GM18511 (cell line): ENCODE results near the gene AMDHD2.

Source experiments
- ATAC-seq: cut with Tn5 transposase; IDR thresholded peaks from one replicate; pipeline ENCODE4 v1.9.1; 2021; ENCODE audit warnings: mild to moderate bottlenecking, moderate library complexity; ENCODE audit not compliant: unreplicated experiment

AMDHD2 gene

DNA sequence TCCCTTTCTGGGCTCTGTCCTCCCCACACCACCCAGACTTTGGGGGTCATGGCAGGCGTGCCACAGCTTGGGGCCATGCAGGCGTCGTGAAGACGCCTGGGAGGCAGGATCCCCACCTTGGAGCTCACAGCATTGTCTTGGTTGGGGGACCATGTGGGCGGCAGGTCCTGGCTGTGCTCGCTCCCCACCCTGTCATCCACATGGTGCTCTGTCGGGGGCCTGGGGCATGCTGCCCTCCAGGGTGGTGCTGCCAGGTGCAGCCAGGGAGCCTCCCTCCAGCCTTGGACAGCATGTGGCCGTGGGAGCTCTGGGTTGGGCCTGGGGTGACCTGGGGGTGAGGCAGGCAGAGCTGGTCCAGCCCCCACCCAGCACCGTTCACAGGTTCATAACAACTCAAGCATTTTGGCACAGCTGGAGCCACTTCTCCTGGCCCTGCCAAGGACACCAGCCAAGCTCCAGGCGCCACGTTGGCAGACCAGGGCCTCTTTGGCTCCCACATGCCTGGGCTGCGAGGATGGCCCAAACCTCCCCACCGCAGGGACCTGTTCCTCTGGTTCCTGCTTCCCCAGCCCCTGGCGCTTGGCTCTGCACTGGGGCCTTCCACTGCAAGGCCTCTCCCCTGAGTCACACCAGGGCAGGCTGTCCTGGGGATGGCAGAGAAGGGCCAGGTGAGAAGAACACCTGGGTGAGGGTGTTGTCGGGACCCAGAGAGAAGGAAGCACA, 21.5 kb upstream of the AMDHD2 start:
- no peak for ATAC-seq

DNA sequence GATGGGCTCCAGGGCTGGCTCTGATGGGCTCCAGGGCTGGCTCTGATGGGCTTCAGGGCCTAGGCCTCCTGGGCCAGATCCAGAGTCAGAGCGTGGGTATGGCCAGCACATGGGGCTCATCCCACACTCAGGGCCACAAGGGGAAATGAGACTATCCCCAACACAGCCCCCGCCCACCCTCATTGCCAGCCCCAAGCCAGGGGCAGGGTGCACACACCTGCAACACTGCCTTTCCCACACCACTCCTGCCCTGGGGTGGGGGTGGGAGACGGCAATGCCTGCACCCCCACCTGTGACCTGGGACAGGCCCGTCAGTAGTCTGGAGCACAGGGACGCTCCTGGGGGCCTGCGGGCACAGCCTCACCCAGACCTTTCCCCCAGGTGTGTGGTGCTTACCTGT, 20.7 kb upstream of the AMDHD2 start:
- no peak for ATAC-seq

DNA sequence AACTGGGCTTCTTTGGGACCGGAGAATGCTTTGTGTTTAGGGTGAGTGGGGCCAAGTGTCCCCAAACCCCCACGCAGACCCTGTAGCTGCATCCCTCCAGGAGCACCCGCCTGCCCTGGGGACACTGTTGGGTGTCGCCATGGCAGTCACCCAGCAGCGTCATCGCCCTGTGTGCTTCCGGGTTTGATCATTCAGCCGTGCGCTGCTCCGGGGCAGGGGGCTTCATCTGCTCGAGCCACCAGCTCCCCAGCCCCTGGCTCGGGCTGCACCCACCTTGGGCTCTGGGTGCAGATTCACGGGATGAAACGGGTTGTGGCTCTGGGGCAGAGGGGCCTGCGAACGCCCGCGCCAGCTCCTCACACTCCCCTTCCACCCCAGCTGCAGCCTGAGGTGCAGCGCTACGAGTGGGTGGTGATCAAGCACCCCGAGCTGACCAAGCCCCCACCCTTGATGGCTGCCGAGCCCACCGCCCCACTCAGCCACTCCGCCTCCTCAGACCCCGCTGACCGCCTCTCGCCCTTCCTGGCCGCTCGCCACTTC, 20.2 kb upstream of the AMDHD2 start:
- no peak for ATAC-seq

DNA sequence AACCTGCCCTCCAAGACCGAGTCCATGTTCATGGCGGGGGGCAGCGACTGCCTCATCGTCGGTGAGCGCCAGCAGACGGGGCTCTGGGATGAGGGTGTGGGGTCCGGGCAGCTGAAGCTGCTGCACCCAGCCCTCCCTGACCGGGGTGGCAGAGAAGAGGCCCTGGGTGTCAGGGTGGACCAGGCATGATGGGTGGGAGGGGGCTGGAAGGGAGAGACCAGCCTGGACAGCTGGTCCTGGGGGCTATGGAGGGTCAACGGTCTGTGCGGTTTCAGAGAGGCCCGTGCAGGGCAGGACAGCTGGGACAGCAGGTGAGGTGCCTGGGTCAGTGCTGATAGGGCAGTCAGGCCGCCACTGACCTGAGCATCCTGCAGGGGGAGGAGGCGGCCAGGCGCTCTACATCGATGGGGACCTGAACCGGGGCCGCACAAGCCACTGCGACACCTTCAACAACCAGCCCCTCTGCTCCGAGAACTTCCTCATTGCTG, 19.7 kb upstream of the AMDHD2 start:
- no peak for ATAC-seq

DNA sequence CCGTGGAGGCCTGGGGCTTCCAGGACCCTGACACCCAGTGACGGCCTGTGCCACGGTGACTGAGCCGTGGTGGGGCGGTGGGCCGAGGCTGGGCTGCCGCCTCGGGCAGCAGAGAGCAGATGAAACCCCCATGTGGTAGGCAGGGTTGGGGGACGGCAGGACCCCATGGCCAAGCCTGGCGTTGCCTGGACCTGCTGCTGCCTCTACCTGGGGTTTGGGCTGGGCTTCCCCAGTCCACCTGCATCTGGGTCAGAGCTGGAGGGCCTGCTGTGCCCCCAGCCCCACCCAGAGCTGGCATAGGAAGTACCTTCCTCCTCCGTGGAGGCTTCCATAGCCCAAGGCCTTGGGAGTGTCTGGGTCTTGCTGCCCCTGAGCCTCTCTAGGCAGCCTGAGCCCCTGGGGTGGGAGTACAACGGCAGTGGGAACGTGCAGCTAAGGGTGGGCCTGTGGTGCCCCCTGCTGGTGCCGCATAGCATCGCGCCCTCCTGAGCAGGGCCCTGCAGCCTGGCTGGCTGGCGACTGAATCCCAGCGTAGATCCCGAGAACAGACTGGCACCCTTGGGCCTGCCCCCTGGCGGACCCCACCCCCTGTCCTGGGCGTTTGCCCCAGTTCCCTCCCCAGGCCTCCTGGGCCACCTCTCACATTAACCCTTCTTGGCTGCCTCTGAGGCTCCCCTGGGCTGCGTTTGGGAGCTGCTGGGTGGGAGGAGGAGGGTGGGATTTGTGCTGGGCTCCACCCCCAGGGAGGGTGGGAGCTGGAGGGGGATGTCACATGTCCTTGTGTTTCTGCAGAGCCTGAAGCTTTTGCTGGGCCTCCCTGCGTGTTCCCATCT, 19.0 kb upstream of the AMDHD2 start:
- ATAC-seq = no peak

DNA sequence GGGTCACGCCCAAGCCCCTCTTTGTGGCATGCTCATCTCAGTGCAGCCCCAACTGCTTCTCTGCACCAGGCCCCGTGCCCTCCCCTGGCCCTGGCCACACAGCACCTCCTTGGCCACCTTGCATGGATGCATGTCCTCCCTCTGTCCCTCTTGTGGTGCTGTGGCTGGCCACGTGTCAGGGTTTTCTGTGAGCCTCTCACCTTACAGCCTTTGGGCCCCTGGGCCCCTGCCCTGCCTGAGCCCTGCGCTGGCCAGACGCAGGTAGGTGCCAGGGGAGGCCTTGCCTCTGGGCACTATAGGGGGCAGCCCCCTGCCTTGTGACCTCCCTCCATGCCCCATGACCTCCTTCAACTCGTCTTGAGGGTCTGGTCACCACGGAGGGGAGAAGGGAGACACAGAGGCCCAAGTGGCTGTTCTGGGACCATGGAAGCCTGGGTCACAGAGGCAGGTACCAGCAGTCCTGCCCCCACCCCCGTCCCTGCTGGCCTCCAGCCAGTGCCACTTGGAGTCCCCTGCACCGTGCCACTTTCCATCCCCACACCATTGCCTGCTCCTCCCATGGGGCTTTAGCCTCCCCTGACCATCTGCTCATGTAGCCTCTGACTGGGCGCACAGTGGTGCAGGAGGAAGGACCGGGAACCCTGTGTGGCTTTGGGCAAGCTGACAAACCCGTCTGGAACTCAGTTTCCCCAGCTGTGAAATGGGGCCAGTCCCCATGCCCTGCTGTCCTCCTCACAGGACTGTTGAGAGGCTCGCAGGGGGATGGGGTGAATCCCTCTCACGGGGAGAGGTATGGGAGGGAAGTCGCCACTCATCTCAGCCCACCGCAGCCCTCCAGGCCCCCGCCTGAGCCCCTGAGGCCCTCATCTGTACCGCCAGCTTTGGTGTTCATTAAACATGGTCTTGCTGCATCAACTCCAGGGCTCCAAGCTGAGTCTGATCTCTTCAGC, 17.9 kb upstream of the AMDHD2 start:
- ATAC-seq = no peak

DNA sequence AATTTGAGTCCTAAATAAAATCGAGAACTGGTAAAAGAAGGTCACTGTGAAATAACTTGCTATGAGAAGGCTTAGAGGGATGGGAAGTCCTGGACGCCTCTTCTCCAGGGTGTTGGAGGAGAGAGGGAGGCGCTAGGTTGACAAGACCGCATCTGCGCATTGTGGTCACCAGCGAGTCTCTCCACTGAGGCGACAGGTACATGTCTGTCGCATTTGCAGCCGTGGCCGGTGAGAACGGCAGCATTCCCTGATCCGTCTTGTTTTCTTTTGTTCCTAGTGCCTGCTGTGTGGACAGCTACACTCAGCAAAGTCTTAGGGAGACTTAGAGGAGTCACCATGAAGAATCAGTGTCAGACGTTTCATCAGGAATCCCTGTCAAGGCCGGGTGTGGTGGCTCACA, 14.5 kb upstream of the AMDHD2 start:
- ATAC-seq = no peak

DNA sequence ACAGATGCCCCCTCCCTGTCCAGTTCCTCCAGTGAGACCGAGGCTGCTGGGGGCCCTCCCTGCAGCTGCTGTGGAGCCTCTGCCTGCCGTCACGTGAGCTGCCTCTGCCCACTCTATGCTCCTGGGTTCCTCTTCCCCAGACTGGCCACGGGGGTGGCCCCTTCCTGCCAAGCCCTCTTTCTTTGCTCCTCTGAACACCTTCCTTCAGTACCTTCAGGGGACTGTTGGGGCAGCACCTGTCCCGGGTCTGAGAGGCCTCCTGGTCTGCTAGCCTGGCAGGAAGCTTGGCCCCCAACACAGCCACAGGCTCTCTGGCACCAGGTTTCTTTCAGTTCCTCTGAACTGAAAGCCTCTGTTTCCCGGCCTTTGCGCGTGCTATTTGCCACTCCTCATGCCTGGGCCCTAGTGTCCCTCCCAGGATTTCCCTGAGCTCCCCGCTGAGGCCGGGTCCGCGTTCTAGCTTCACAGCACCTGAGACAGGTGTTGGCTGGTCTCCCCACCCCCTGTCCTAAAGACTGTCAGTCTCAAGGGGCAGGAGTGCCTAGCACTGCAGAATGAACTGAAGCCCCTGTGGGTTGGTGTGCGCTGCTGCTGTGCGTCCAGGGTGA, 13.0 kb upstream of the AMDHD2 start:
- ATAC-seq = no peak

DNA sequence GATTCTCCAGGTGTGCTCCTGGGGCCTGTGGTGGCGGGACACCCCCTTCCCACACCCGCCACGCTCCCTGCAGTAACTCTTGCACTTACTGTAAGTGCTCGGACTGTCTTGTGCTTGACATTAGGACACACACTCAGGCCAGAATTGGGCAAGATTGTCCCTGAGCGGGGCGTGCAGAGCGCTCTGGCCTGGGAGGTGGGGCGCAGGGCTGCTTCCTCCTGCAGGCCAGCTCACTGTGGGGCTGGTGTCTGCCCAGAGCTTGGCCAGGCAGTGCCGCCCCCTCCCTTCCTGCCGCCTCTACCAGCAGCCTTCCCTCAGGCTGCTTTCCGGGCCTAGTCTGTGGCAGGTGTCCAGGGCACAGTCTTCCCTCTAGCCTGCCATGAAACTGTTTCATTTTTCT, 12.5 kb upstream of the AMDHD2 start:
- ATAC-seq = no peak

DNA sequence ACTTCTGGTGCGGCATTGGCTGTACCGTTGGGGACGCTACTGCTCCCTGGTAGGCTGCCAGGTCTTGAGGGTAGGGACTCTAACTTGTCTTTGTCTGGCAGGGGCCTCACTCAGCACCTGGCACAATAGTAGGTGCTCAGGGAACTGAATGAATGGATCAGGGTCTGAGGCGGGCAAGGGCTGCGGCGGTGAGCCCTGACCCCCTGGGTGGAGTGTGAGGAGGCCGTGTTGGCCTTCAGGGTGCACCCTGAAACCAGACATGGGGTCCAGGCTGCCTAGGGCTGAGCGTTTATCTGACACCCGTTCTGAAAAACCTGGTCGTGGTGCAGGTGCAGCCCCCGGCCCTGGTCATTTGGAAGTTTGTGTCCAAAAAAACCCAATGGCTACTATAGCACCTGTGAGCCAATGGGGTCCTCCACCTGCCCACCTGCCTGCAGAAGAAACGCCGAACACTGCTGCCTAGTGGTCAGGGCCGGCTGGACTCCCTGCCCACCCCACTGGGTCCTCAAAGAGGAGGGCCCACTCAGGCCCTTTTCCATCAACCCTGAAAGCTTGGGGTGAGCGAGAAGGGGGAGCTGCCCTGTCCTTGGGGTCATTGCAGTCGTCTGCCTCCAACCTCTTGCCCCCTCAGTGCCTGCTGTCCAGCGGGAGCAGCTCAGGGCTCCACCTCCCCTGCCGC, 11.3 kb upstream of the AMDHD2 start:
- ATAC-seq = no peak

DNA sequence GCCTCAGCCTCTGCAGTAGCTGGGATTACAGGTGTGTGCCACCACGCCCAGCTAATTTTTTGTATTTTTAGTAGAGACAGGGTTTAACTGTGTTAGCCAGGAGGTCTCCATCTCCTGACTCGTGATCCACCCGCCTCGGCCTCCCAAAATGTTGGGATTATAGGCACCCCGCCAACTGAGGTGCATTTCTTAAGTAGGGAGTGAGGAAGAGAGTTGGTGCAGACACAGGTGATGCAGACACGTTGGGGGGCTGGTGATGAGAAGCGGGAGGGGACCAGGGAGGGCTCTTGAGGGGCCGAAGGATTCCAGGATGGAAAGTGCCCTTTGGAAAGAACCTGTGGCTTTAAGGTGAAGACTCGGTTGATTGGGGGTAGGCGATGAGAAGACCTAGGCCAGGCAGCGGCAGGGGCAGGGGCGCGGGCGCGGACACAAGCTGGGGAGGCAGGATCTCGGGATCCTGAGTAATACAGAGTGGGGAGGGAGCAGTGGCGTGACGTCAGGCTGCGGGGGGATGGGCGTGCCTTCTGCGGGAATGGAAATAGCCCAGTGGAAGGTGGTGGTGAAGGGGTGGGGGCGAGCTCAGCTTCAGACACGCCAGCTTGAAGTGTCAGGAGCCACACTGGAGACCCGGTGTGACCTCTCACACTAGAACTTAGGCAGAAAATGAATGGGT, 8.9 kb upstream of the AMDHD2 start:
- ATAC-seq = no peak

DNA sequence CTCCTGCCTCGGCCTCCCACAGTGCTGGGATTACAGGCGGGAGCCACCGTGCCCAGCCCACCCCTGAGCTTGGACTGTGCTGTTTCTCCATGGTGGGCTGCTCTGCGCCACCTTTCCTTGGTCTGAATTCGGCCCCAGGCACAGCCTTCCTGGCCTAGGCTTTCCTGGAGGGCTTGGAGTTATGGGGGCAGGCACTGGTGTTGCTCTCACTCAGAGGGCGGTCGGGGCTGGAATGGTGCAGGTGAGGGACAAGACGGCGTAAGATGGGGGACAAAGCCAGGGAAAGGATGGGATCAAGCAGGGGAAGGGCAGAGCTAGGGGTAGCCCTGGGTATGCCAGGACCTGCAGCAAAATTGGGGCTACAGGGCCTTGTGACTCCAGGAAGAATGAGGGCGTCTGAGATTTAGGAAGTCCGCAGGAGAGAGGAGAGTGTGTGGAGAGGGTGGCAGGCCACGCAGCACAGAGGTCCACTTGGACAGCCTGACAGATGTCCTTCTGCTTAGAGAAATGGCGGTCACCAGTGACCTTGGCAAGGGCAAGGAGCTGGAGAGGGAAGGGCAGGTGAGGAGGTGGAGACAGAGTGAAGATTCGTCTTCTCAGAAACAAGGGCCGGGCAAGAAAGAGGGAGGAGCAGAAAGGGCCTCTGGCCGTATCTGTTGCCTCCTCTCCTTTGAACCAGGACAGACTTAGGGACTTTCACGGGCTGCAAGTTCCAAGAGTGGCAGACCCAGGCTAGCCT, 8.0 kb upstream of the AMDHD2 start:
- ATAC-seq = no peak

DNA sequence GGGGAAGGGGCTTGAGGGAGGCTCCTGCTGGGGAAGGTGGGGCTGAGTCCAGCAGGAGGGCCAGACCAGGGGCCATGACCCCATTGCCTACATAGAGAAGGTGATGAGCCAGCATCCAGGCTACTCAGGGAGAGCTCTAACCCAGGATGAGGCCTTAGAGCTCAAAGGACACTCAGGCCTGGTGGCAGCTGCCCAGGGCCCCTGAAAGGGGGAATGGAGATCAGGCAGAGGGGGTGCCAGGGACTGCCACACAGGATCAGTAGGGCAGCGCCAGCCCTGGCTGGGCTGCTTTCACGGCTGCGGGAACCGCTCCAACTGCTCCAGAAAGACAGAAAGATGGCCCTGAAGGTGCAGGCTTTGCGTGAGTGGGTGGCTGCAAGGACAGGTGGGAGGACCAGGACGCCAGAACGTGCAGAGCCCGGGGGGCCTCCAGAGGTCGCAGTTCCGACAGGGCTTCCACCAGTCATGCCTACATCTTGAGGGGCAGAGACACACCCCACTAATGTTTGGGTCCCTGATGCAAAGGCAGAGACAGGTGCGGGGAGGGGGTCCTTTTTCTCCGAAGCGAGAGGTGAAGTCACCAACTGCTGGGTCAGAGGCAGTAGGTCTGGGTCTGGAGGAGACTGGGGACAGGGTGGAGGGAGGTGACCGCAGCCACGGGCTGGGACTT, 7.3 kb upstream of the AMDHD2 start:
- peak; percentile 1 for ATAC-seq

DNA sequence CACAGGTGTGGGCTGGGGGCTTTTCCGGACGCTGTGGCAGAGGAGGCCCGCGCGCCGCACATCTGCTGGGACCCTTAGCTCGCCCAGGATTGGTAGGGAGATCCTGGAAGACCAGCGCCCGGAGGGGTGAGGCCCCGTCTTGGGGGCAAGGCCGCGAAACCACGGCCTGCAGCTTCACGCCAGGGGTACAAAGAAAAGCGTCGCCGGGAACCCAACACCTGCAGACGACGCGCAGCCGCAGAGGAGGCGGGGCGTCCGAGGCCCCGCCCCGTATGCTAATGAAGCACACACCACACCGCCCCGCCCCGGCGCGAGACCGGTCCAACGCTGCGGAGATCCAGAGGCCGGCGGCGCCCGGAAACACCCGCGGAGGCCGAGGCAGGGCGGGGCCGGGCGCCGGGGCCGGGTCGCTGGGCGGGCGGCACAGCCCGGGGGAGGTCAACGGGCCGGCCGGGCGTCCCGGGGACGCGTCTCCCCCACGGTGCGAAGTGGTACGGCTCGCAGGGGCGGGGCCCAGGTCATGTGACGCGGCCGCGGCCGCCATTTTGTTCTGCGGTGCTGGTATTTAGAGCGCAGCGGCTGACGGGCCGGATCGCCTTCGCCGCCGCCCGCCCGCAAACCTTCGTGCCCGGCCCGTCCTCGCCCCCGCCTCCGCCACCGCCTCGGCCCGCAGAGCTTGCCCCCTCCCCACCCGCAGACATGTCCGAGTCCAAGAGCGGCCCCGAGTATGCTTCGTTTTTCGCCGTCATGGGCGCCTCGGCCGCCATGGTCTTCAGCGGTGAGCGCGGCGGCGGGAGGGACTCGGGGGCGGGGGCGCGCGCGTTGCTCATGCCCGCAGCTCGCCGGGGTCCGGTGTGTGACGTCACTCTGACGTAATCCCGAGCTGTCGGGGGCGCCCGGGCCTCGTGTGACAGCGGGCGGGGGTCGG, 6.5 kb upstream of the AMDHD2 start, which contains the start of gene ATP6V0C:
Gene ATP6V0C (plus strand): TSS at position 548 of the 928 bp plus-strand sequence. CDS start 152 bp downstream, at position 700.
- ATAC-seq = peak; percentile 61

DNA sequence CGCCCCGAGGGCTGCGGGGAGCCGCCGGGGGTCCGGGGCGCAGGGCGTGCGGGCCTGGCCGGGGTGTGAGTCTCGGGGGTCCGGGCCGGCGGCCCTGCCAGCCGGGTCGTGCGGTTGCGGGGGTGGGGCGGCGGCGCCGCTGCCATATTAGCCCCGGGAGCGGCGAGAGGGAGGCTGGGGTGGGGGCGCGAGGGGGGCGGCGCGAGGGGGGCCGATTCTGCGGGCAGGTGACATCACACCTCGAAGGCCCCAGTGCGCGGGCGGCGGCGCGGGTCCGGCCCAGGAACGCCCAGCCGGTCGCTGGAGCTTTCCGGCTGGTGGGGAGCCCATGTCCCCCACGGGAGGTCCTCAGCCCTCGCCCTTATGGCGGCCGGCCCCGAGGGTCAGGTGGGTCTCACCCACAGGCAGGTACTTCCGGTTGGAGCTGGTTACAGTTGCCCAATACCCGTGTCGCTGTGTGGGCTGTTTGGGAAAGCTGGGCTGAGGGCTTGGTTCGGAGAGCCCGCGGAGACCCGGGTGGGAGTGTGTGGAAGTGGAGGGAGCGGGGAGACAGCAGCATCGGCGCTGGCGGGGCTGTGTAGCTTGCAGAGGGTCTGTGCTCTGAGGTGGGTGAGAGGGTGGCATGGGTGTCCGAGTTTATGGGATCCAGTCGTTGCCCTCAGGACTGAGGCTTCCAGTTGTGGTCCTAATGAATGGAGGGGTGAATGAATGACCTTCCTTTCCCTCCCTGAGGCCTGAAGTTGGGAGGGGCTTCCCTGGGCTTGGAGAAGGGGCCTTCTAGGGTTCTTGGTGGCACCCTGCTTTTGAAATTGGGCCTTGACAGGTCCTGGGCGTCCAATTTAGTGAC, 5.6 kb upstream of the AMDHD2 start:
- no peak for ATAC-seq
